ENCODE results near the gene LGALS16.
A peak's percentile ranks its signal among the peaks of the same experiment; 100 is the strongest.
"Not testable (repeated sequence)": the region's sequence is repeated elsewhere in the genome, so short reads cannot be mapped to it uniquely, and the experiment has no call there.

Gene LGALS16

DNA sequence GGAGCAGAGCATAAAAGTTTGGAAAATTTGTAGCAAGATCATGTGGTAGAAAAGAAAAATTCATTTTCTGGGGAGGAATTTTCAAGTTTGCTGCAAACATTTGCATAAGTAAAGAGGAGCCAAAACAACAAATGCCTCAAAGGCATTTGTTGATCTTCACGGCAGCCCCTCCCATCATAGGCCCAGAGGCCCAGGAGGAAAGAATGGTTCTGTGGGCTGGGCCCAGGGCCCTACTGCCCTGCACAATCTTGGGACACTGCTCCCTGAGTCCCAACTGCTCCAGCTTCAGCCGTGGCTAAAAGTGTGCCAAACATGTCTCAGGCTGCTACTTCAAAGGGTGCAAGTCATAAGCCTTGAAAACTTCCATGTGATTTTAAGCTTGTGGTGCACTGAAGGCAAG is 42.1 kb upstream of the LGALS16 start:
- H3F3A ChIP-seq (ENCODE audit: insufficient read depth, low read length): no peaks in the 10 kb centered on the region
- H3K9me3 ChIP-seq (replicated peaks; ENCODE audit: insufficient read depth, low read length): no peaks in the 10 kb centered on the region
- no peak overlapping the region for H2AFZ ChIP-seq (ENCODE audit: low read length)
- H3K27me3 ChIP-seq (replicated peaks; ENCODE audit: insufficient read depth, low read length): no peaks in the 10 kb centered on the region
- TF ChIP-seq CTCF (IDR thresholded peaks at IDR 0.05; ENCODE audit: low read length) (no peak), EZH2 (optimal IDR thresholded peaks at IDR 0.05; ENCODE audit: low read depth, low read length) (no peak), EZH2phosphoT487 (IDR thresholded peaks at IDR 0.05; ENCODE audit: low read length) (no peak)
- no peaks in the 10 kb centered on the region for H4K20me1 ChIP-seq (ENCODE audit: insufficient read depth, low read length)
- no peaks in the 10 kb centered on the region for H3K9me2 ChIP-seq (replicated peaks; ENCODE audit: insufficient read depth, low read length)
- H3K36me3 ChIP-seq (replicated peaks; ENCODE audit: insufficient read depth, low read length): no peaks in the 10 kb centered on the region
- no peak overlapping the region for H3K27ac ChIP-seq (ENCODE audit: low read length)
- DNase-seq: no peak
- H3K79me2 ChIP-seq (ENCODE audit: low read length): no peaks in the 10 kb centered on the region
- no peak overlapping the region for H3K4me2 ChIP-seq (ENCODE audit: low read depth, low read length)
- no peak overlapping the region for H3K4me3 ChIP-seq (ENCODE audit: low read length)
- H3K9ac ChIP-seq (ENCODE audit: low read length): no peak overlapping the region
- no peaks in the 10 kb centered on the region for H3K4me1 ChIP-seq (ENCODE audit: low read length)

DNA sequence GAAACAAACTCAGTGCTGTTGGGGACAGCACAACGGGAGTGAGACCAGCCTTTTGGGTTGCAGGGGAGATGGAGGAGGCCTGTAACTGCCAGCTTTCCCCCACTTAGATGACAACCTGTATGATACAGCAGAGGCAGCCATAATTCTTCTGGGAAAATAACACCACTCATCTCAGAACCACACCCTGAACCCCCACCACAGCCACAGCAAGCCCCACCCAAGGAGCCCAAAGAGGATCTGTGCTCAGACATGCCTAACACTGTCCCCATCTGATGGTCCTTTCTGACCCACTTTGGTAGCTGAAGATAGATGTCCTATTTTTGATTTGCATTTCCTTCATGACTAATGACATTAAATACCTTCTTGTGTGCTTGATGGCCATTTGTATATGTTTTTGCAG is 38.0 kb upstream of the LGALS16 start:
- Histone ChIP-seq H3F3A (ENCODE audit: insufficient read depth, low read length) (no peaks in the 10 kb centered on the region), H3K27me3 (replicated peaks; ENCODE audit: insufficient read depth, low read length) (no peaks in the 10 kb centered on the region), H2AFZ (ENCODE audit: low read length) (no peak overlapping the region), H3K36me3 (replicated peaks; ENCODE audit: insufficient read depth, low read length) (no peaks in the 10 kb centered on the region), H3K79me2 (ENCODE audit: low read length) (no peaks in the 10 kb centered on the region), H3K27ac (ENCODE audit: low read length) (no peak overlapping the region), H3K9me3 (replicated peaks; ENCODE audit: insufficient read depth, low read length) (no peaks in the 10 kb centered on the region), H3K4me1 (ENCODE audit: low read length) (no peaks in the 10 kb centered on the region), H4K20me1 (ENCODE audit: insufficient read depth, low read length) (no peaks in the 10 kb centered on the region), H3K4me3 (ENCODE audit: low read length) (no peak overlapping the region), H3K4me2 (ENCODE audit: low read depth, low read length) (no peak overlapping the region), H3K9me2 (replicated peaks; ENCODE audit: insufficient read depth, low read length) (no peaks in the 10 kb centered on the region), H3K9ac (ENCODE audit: low read length) (no peak overlapping the region)
- no peak for DNase-seq
- TF ChIP-seq EZH2phosphoT487 (IDR thresholded peaks at IDR 0.05; ENCODE audit: low read length): no peak

- Histone ChIP-seq H3K4me1 (ENCODE audit: low read length) (no peaks in the 10 kb centered on the region), H3K79me2 (ENCODE audit: low read length) (no peaks in the 10 kb centered on the region), H3K9me2 (replicated peaks; ENCODE audit: insufficient read depth, low read length) (no peaks in the 10 kb centered on the region), H3K4me3 (ENCODE audit: low read length) (no peak overlapping the region), H4K20me1 (ENCODE audit: insufficient read depth, low read length) (no peaks in the 10 kb centered on the region), H3K36me3 (replicated peaks; ENCODE audit: insufficient read depth, low read length) (no peaks in the 10 kb centered on the region), H3K9ac (ENCODE audit: low read length) (no peak overlapping the region), H3K27ac (ENCODE audit: low read length) (no peak overlapping the region), H3K4me2 (ENCODE audit: low read depth, low read length) (no peak overlapping the region), H3K9me3 (replicated peaks; ENCODE audit: insufficient read depth, low read length) (no peaks in the 10 kb centered on the region), H3F3A (ENCODE audit: insufficient read depth, low read length) (no peaks in the 10 kb centered on the region), H2AFZ (ENCODE audit: low read length) (no peak overlapping the region), H3K27me3 (replicated peaks; ENCODE audit: insufficient read depth, low read length) (no peaks in the 10 kb centered on the region)
- TF ChIP-seq EZH2phosphoT487 (IDR thresholded peaks at IDR 0.05; ENCODE audit: low read length): no peak
- TF ChIP-seq EZH2 (optimal IDR thresholded peaks at IDR 0.05; ENCODE audit: low read depth, low read length): no peak
- no peak for TF ChIP-seq CTCF (IDR thresholded peaks at IDR 0.05; ENCODE audit: low read length)
- no peak for DNase-seq
Measured at GRCh38 chr19:39623946-39624345, 31.8 kb upstream of the LGALS16 start.

DNA sequence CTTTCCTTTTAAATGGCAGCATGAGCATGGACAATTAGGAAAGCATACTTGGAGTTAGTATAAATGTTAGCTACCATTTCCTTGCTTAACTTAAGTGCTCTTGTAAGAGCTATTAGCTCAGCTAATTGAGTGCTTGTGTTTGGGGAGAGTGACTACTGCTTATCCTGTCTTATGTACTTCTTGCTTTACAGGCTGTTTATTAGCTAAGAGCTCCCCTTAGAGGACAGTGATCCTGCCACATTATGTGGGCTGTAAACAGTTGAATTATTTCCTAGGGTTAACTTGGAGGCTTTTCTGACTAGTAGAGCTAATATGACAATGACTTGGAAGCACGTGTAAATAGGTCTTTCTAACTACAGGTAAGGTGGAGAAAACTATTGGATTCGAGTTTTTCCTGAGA is 28.1 kb upstream of the LGALS16 start:
- H3K9ac ChIP-seq (ENCODE audit: low read length); H3K4me1 ChIP-seq (ENCODE audit: low read length); H3K27me3 ChIP-seq (replicated peaks; ENCODE audit: insufficient read depth, low read length); H4K20me1 ChIP-seq (ENCODE audit: insufficient read depth, low read length); H3K36me3 ChIP-seq (replicated peaks; ENCODE audit: insufficient read depth, low read length); H3K9me3 ChIP-seq (replicated peaks; ENCODE audit: insufficient read depth, low read length); H3K4me2 ChIP-seq (ENCODE audit: low read depth, low read length); H2AFZ ChIP-seq (ENCODE audit: low read length); H3K27ac ChIP-seq (ENCODE audit: low read length); H3K4me3 ChIP-seq (ENCODE audit: low read length); H3K9me2 ChIP-seq (replicated peaks; ENCODE audit: insufficient read depth, low read length); H3F3A ChIP-seq (ENCODE audit: insufficient read depth, low read length); H3K79me2 ChIP-seq (ENCODE audit: low read length): not testable (repeated sequence)
- TF ChIP-seq CTCF (IDR thresholded peaks at IDR 0.05; ENCODE audit: low read length): peak; percentile 29
- peak; percentile 33 for DNase-seq

Measured in MM.1S (cell line).